Fibroblast of upper back skin (primary cell): Measurements from ENCODE around the gene PCDHGA6.
"Not testable (repeated sequence)": the region's sequence is repeated elsewhere in the genome, so short reads cannot be mapped to it uniquely, and the experiment has no call there.

Source experiments
- DNase-seq: peaks from one replicate; pipeline ENCODE4 v3.0.0-alpha.2; 2013

The PCDHGA6 gene

DNA sequence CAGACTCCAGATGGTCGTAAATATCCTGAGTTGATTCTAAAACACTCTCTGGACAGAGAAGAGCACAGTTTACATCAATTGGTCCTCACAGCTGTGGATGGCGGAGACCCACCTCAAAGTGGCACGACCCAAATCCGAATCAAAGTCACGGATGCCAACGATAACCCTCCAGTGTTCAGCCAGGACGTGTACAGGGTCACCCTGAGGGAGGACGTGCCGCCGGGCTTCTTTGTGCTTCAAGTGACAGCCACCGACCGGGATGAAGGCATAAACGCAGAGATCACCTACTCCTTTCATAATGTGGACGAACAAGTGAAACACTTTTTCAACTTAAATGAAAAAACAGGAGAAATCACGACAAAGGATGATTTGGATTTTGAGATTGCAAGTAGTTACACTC, 13.0 kb upstream of the PCDHGA6 start:
- no peak for DNase-seq

DNA sequence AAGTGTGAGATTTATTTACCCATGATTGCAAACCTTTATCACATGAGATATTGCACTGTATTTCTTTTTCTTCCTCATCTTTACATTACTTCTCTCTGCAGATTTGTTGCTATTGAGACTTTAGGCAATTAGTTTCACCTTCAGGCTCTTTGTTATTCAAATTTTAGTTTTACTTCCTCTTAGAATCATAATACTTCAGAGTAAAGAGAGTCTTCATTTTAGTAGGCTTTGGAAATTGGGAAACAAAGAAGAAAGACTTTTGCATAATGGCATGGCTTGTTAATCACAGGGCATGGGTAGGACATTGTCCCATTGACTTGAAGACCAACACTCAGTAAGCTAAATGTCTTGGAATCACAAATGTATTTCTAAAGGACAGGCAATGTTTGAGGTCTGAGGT, 11.0 kb upstream of the PCDHGA6 start:
- no peak for DNase-seq

DNA sequence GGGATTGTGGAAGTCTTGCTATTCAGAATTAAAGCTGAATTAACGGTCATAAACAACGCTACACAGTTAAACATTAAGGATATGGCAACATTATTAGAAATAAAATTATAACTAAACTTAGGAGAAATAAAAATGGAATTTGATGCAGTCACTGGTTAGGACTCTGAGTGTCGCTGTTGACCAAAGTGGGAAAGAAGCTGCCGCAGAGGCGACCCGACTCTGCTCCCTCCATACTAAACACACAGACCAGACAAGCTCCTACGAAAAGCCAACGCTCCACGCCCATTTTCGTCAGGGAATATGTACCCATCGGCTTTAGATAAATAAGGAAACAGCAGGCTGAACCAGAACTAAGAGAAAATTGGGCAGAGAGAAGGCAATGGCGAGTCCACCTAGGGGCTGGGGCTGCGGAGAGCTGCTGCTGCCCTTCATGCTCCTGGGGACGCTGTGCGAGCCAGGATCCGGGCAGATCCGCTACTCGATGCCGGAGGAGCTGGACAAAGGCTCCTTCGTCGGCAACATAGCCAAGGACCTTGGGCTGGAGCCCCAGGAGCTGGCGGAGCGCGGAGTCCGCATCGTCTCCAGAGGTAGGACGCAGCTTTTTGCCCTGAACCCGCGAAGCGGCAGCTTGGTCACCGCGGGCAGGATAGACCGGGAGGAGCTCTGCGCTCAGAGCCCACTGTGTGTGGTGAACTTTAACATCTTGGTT, 9.6 kb upstream of the PCDHGA6 start, which contains the start of gene PCDHGA5:
PCDHGA5 (plus strand) TSS at position 211 of the 709 bp plus-strand sequence; CDS start at position 380, 169 bp downstream.
- DNase-seq = peak; percentile 28

DNA sequence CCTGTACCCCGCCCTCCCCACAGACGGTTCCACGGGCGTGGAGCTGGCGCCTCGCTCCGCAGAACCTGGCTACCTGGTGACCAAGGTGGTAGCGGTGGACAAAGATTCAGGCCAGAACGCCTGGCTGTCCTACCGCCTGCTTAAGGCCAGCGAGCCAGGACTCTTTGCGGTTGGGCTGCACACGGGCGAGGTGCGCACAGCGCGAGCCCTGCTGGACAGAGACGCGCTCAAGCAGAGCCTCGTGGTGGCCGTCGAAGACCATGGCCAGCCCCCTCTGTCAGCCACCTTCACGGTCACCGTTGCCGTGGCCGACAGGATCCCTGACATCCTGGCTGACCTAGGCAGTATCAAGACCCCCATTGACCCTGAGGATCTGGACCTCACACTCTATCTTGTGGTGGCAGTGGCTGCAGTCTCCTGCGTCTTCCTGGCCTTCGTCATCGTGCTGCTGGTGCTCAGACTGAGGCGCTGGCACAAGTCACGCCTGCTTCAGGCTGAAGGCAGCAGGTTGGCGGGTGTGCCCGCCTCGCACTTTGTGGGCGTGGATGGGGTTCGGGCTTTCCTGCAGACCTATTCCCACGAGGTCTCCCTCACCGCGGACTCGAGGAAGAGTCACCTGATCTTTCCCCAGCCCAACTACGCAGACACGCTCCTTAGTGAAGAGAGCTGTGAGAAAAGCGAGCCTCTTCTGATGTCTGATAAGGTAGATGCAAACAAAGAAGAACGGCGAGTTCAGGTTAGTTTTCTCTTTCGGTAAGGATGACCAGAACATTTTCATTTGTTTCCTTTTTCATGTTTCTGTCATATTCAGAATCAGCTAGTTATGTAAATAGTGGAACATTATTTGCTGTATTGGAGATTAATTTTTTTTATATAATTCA, 7.4 kb upstream of the PCDHGA6 start:
- DNase-seq = no peak

DNA sequence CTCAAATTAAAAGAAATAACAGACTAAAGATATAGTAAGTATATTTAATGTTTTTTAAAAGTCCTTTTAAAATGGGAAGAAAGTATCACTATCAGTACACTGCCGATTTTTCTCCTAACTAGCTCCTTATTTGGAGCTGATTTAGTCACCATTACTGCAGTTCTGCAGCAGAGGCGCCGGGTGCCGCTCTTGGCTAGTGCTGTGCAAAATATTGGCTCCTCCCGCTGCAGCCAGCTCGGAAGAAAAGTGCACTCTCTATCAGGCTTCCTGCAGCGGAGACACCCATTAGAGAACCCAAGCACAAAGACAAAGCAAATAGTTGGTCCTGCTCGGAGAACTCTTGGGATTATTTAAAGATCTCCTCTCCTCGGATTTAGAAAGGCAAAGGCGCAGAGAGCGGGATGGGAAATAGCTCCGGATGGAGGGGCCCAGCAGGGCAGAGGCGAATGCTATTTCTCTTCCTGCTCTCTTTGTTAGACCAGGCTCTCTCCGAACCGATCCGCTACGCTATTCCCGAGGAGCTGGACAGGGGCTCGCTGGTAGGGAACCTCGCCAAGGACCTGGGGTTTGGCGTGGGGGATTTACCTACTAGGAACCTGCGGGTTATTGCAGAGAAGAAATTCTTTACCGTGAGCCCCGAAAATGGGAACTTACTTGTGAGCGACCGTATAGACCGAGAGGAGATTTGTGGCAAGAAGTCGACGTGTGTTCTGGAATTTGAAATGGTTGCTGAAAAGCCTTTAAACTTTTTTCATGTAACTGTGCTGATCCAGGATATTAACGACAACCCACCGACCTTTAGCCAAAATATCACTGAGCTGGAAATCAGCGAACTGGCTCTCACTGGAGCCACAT, 3.5 kb upstream of the PCDHGA6 start, which contains the start of gene PCDHGB3:
PCDHGB3 (plus strand) TSS at position 249 of the 855 bp plus-strand sequence; CDS start at position 402, 153 bp downstream.
- peak; percentile 64 for DNase-seq

DNA sequence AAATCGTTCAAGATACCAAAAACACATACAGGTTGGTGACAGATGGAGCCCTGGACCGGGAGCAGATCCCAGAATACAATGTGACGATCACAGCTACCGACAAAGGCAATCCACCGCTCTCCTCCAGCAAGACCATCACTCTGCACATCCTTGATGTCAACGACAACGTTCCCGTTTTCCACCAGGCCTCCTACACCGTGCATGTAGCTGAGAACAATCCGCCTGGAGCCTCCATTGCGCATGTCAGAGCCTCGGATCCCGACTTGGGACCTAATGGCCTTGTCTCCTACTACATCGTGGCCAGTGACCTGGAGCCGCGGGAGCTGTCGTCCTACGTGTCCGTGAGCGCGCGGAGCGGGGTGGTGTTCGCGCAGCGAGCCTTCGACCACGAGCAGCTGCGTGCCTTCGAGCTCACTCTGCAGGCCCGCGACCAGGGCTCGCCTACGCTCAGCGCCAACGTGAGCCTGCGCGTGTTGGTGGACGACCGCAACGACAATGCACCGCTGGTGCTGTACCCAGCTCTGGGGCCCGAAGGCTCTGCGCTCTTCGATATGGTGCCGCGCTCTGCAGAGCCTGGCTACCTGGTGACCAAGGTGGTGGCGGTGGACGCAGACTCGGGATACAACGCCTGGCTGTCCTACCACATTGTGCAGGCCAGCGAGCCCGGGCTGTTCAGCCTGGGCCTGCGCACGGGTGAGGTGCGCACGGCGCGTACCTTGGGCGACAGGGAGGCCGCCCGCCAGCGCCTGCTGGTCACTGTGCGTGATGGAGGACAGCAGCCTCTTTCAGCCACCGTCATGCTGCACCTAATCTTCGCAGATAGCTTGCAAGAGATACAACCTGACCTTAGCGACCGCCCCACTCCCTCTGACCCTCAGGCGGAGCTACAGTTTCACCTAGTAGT, 1.9 kb upstream of the PCDHGA6 start:
- DNase-seq = no peak

DNA sequence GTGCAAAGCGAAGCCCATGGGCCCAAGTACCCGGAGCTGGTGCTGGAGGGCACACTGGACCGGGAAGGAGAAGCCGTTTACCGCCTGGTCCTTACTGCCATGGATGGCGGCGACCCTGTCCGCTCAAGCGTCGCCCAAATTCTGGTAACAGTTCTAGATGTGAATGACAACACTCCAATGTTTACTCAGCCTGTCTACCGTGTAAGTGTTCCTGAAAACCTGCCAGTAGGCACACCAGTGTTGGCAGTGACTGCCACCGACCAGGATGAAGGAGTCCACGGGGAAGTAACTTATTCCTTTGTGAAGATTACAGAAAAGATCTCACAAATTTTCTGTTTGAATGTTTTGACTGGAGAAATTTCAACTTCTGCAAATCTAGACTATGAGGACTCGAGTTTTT, 936 bp downstream of the PCDHGA6 start:
- no peak for DNase-seq

DNA sequence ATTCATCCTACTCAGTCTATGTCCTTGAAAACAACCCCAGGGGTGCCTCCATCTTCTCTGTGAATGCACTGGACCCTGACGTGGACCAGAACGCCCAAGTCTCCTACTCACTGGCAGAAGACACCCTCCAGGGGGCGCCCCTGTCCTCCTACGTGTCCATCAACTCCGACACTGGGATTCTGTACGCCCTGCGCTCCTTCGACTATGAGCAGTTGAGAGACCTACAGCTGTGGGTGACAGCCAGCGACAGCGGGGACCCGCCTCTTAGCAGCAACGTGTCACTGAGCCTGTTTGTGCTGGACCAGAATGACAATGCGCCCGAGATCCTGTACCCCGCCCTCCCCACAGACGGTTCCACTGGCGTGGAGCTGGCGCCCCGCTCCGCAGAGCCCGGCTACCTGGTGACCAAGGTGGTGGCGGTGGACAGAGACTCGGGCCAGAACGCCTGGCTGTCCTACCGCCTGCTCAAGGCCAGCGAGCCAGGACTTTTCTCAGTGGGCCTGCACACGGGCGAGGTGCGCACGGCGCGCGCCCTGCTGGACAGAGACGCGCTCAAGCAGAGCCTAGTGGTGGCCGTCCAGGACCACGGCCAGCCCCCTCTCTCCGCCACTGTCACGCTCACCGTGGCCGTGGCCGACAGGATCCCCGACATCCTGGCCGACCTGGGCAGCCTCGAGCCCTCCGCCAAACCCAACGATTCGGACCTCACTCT, 1.9 kb downstream of the PCDHGA6 start:
- not testable (repeated sequence) for DNase-seq

DNA sequence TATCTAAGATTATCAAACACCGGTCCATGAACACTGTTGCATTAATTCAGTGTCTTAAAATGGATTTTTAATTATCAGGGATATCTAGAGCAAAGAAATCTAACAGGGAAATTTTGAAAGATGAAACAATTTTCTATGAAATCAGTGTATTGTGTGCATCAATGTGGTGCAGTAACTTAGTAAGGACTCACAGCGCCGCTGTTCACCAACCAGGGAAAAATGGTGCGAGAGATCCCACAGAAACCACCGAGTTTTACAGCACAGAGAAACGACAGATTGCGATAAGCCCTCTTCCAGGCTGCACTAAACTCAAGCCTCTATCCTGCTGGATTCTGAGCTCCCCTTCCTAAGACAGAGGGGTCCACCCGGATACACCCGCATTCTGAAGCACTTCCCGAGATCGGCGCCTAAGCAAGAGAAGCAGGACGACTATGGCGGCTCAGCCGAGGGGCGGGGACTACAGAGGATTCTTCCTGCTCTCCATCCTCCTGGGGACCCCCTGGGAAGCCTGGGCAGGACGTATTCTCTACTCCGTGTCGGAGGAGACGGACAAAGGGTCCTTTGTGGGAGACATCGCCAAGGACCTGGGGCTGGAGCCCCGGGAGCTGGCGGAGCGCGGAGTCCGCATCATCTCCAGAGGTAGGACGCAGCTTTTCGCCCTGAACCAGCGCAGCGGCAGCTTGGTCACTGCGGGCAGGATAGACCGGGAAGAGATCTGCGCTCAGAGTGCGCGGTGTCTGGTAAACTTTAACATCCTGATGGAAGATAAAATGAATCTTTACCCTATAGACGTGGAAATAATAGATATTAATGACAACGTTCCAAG, 9.0 kb downstream of the PCDHGA6 start, which contains the start of gene PCDHGA7:
PCDHGA7 (plus strand) TSS at position 274 of the 826 bp plus-strand sequence; CDS start at position 432, 158 bp downstream.
- peak; percentile 44 for DNase-seq

DNA sequence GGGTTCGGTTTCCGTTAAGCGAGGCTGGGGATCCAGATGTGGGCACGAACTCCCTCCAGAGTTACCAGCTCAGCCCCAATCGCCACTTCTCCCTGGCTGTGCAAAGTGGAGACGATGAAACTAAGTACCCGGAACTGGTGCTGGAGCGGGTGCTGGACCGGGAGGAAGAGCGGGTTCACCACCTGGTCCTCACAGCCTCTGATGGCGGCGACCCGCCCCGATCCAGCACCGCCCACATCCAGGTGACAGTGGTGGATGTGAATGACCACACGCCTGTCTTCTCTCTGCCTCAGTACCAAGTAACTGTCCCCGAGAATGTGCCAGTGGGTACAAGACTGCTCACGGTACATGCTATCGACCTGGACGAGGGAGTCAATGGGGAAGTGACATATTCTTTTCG, 9.7 kb downstream of the PCDHGA6 start:
- DNase-seq = no peak

DNA sequence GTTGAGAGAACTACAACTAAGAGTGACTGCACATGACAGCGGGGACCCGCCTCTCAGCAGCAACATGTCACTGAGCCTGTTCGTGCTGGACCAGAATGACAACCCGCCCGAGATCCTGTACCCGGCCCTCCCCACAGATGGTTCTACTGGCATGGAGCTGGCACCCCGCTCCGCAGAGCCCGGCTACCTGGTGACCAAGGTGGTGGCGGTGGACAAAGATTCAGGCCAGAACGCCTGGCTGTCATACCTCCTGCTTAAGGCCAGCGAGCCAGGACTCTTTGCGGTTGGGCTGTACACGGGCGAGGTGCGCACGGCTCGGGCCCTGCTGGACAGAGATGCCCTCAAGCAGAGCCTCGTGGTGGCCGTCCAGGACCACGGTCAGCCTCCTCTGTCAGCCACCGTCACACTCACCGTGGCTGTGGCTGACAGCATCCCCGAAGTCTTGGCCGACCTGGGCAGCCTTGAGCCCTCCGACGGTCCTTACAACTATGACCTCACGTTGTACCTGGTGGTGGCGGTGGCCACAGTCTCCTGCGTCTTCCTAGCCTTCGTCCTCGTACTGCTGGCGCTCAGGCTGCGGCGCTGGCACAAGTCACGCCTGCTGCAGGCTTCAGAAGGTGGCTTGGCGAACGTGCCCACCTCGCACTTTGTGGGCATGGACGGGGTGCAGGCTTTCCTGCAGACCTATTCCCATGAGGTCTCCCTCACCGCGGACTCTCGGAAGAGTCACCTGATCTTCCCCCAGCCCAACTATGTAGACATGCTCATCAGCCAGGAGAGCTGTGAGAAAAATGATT, 11.0 kb downstream of the PCDHGA6 start:
- DNase-seq = no peak

DNA sequence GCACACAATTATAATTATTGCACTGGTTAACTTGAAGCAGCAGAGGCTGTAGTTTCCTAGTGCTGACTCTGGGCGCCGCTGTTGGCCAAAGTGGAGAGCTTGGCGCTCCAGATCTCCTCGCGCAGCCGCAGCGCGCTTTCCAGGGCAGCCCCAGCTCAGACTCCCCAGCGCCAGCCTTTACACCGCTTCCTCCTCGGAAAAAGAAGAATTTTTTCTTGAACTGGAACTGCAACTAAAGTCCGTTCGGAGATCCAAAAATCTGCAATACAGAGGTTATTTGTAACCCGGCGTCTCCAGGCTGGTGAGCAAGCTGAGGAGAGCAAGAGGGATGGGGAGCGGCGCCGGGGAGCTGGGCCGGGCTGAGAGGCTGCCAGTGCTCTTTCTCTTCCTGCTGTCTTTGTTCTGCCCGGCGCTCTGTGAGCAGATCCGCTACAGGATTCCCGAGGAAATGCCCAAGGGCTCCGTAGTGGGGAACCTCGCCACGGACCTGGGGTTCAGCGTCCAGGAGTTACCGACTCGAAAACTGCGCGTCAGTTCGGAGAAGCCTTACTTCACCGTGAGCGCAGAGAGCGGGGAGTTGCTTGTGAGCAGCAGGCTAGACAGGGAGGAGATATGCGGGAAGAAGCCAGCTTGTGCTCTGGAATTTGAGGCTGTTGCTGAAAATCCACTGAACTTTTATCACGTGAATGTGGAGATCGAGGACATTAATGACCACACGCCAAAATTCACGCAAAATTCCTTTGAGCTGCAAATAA, 14.0 kb downstream of the PCDHGA6 start, which contains the start of gene PCDHGB4:
PCDHGB4 (plus strand) TSS at position 142 of the 755 bp plus-strand sequence; CDS start at position 329, 187 bp downstream.
- DNase-seq = peak; percentile 49

DNA sequence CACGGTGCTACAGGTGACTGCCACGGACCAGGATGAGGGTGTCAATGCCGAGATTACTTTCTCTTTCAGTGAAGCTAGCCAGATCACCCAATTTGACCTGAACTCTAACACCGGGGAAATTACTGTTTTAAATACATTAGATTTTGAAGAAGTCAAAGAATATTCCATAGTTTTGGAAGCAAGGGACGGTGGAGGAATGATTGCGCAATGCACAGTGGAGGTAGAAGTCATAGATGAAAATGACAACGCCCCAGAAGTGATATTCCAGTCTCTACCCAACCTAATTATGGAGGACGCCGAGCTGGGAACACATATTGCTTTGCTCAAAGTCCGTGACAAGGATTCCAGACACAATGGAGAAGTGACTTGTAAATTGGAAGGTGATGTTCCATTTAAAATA, 15.0 kb downstream of the PCDHGA6 start:
- no peak for DNase-seq

DNA sequence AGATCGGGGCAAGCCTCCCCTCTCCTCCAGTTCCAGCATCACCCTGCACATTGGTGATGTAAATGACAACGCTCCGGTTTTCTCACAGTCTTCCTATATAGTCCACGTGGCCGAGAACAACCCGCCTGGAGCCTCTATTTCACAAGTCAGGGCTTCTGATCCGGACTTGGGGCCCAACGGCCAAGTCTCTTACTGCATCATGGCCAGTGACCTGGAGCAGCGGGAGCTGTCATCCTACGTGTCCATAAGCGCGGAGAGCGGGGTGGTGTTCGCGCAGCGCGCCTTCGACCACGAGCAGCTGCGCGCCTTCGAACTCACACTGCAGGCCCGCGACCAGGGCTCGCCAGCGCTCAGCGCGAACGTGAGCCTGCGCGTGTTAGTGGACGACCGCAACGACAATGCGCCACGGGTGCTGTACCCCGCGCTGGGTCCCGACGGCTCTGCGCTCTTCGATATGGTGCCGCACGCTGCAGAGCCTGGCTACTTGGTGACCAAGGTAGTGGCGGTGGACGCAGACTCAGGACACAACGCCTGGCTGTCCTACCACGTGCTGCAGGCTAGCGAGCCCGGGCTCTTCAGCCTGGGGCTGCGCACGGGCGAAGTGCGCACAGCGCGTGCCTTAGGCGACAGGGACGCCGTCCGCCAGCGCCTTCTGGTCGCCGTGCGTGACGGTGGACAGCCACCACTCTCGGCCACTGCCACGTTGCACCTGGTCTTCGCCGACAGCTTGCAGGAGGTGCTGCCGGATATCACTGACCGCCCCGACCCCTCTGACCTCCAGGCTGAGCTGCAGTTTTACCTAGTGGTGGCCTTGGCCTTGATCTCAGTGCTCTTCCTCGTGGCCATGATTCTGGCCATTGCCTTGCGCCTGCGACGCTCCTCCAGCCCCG, 15.7 kb downstream of the PCDHGA6 start:
- DNase-seq = no peak

DNA sequence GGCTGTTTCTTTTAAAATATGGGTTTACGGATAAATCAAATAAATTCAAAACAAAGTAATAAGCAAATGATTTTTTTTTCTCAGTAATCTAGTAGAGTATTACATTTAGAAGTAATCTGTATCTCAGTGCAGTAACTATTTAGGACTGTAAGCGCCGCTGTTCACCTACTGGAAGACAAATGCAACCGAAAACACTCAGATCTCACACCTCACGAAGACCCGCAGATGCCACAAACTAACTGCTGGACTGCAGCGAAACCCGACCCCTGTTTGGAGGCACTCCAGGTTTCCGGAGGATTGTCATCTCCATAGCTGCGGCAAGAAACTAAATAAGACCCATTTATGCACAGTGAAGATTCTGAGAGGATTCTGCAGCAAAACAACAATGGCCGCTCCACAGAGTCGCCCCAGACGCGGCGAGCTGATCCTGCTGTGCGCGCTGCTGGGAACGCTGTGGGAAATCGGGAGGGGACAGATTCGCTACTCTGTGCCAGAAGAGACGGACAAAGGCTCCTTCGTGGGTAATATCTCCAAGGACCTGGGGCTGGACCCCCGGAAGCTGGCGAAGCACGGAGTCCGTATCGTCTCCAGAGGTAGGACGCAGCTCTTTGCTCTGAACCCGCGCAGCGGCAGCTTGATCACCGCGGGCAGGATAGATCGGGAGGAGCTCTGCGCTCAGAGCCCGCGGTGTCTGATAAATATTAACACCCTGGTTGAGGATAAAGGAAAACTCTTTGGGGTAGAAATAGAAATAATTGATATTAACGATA, 18.9 kb downstream of the PCDHGA6 start, which contains the start of gene PCDHGA8:
PCDHGA8 (plus strand) TSS at position 205 of the 770 bp plus-strand sequence; CDS start at position 386, 181 bp downstream.
- peak; percentile 26 for DNase-seq

DNA sequence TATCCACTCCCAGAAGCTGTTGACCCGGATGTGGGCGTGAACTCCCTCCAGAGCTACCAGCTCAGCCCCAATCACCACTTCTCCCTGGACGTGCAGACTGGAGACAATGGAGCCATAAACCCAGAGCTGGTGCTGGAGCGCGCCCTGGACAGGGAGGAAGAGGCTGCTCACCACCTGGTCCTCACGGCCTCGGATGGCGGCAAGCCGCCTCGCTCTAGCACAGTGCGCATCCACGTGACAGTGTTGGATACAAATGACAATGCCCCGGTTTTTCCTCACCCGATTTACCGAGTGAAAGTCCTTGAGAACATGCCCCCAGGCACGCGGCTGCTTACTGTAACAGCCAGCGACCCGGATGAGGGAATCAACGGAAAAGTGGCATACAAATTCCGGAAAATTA, 19.6 kb downstream of the PCDHGA6 start:
- no peak for DNase-seq
